Suprapubic skin (tissue), 4 donors: Measurements from ENCODE around the gene NEU4. TPM values are rescaled to one million over a fixed set of nuclear protein-coding genes. Genes with fewer than 3 reads are reported as not detected.

ENCODE experiments used
- DNase-seq, 2 donors: peaks; one replicate each; pipeline ENCODE4 v3.0.0-alpha.2; 2019; ENCODE audit warnings: low spot score in 2 of 2
- H3K27ac ChIP-seq: fragments of 200-600 bp; sonication (generic); one replicate; pipeline ENCODE4 v1.5.1; 2019
- H3K27me3 ChIP-seq: fragments of 200-600 bp; sonication (generic); one replicate; pipeline ENCODE4 v1.5.1; 2019
- H3K36me3 ChIP-seq: fragments of 200-600 bp; sonication (generic); one replicate; pipeline ENCODE4 v1.5.1; 2019
- H3K4me1 ChIP-seq: fragments of 200-600 bp; sonication (generic); one replicate; pipeline ENCODE4 v1.5.1; 2019
- H3K4me3 ChIP-seq: fragments of 200-600 bp; sonication (generic); one replicate; pipeline ENCODE4 v1.5.1; 2019; ENCODE audit warnings: mild to moderate bottlenecking
- H3K9me3 ChIP-seq: fragments of 200-600 bp; sonication (generic); one replicate; pipeline ENCODE4 v1.5.1; 2019
- CTCF ChIP-seq, 2 donors: fragments of 200-600 bp in 1 of 2; fragments of 450-650 bp in 1 of 2; sonication (generic) in 1 of 2; IDR thresholded peaks; one replicate each; pipeline ENCODE4 v1.5.1; 2016 to 2019; ENCODE audit warnings: antibody characterized with exemption in 2 of 2, mild to moderate bottlenecking in 1 of 2, moderate library complexity in 1 of 2
- EP300 ChIP-seq: sonication (generic); formaldehyde crosslinking; IDR thresholded peaks from one replicate; pipeline ENCODE4 v1.6.1; 2017; ENCODE audit warnings: antibody characterized with exemption
- POLR2A ChIP-seq, 2 donors: fragments of 450-650 bp; IDR thresholded peaks; one replicate each; pipeline ENCODE4 v1.6.1; 2017; ENCODE audit warnings: antibody characterized with exemption in 2 of 2, mild to moderate bottlenecking in 2 of 2, moderate library complexity in 2 of 2
- POLR2AphosphoS5 ChIP-seq, 3 donors: sonication (generic); formaldehyde crosslinking; IDR thresholded peaks; one replicate each; pipeline ENCODE4 v1.6.1; 2017; ENCODE audit warnings: antibody characterized with exemption in 3 of 3
- whole genome bisulfite sequencing: methylation state at CpG from one replicate; pipeline ENCODE4 v1.1.5; 2018; 5-methylcytosine and 5-hydroxymethylcytosine counted together
- total RNA-seq, 4 donors: library from RNA; depleted of rRNA; stranded (reverse); fragments of >200 nt; gene quantifications; one replicate each; pipeline ENCODE4 v1.1.0, GENCODE V29; 2016

Gene NEU4
- total RNA-seq, 4 donors from 2014 or later = 0.21 to 0.70 TPM; not detected in 2

GRCh38 chr2:241855888-241856422 is 47.0 kb downstream of the NEU4 start:
- no peaks in the 10 kb centered on the region for H3K27me3 ChIP-seq
- no peak overlapping the region for H3K27ac ChIP-seq
- no peak overlapping the region for H3K4me3 ChIP-seq
- WGBS = 80% methylated on average over 10 of the region's 20 CpGs
- no peaks in the 10 kb centered on the region for H3K9me3 ChIP-seq
- TF ChIP-seq CTCF (IDR thresholded peaks at IDR 0.05) (no peak), POLR2AphosphoS5 (IDR thresholded peaks at IDR 0.05) (no peak), POLR2A (IDR thresholded peaks at IDR 0.05) (no peak), EP300 (no peak)
- no peaks in the 10 kb centered on the region for H3K36me3 ChIP-seq
- DNase-seq = peak in 1 of 2 donors; percentile 61
- peaks cover 20% of the 10 kb centered on the region for H3K4me1 ChIP-seq

GRCh38 chr2:241857041-241857541 is 48.1 kb downstream of the NEU4 start:
- no peak overlapping the region for H3K27ac ChIP-seq
- H3K9me3 ChIP-seq = no peaks in the 10 kb centered on the region
- peaks cover 20% of the 10 kb centered on the region for H3K4me1 ChIP-seq
- DNase-seq = peak; percentile 62 to 75
- no peaks in the 10 kb centered on the region for H3K36me3 ChIP-seq
- H3K27me3 ChIP-seq = no peaks in the 10 kb centered on the region
- WGBS = 92% methylated on average over 15 of the region's 28 CpGs
- no peak overlapping the region for H3K4me3 ChIP-seq
- TF ChIP-seq POLR2A (IDR thresholded peaks at IDR 0.05) (no peak), EP300 (no peak), CTCF (IDR thresholded peaks at IDR 0.05) (no peak), POLR2AphosphoS5 (IDR thresholded peaks at IDR 0.05) (no peak)

GRCh38 chr2:241857572-241858121 is 48.7 kb downstream of the NEU4 start:
- Histone ChIP-seq H3K27ac (no peak overlapping the region), H3K4me3 (no peak overlapping the region), H3K36me3 (no peaks in the 10 kb centered on the region), H3K9me3 (no peaks in the 10 kb centered on the region), H3K27me3 (peaks cover 5% of the 10 kb centered on the region), H3K4me1 (peaks cover 20% of the 10 kb centered on the region)
- peak in 1 of 2 donors; percentile 60 for DNase-seq
- WGBS = 60% methylated on average over 10 of the region's 18 CpGs
- TF ChIP-seq CTCF (IDR thresholded peaks at IDR 0.05) (no peak), POLR2AphosphoS5 (IDR thresholded peaks at IDR 0.05) (no peak), POLR2A (IDR thresholded peaks at IDR 0.05) (no peak), EP300 (no peak)

- Histone ChIP-seq H3K27me3 (peaks cover 13% of the 10 kb centered on the region), H3K4me3 (peak within 1 kb of the TSS; percentile 22), H3K27ac (peak within 1 kb of the TSS; percentile 79), H3K9me3 (no peaks in the 10 kb centered on the region), H3K4me1 (peaks cover 25% of the 10 kb centered on the region), H3K36me3 (no peaks in the 10 kb centered on the region)
- TF ChIP-seq EP300 = no peak
- no peak for TF ChIP-seq CTCF (IDR thresholded peaks at IDR 0.05)
- no peak for TF ChIP-seq POLR2AphosphoS5 (IDR thresholded peaks at IDR 0.05)
- no peak for TF ChIP-seq POLR2A (IDR thresholded peaks at IDR 0.05)
- WGBS = 68% methylated on average over 26 of the region's 28 CpGs
- peak; percentile 68 to 78 for DNase-seq
Measured at GRCh38 chr2:241858206-241859016, 49.4 kb downstream of the NEU4 start, which contains the start of gene PDCD1. Gene PDCD1, minus strand, starts transcription at chr2:241858894. Its CDS starts 56 bp downstream, at chr2:241858838.

GRCh38 chr2:241859017-241859435 is 50.0 kb downstream of the NEU4 start:
- peaks cover 19% of the 10 kb centered on the region for H3K27me3 ChIP-seq
- peak overlapping the region; percentile 22 for H3K4me3 ChIP-seq

More at GRCh38 chr2:241859017-241859435, 50.0 kb downstream of the NEU4 start:
- peaks cover 31% of the 10 kb centered on the region for H3K4me1 ChIP-seq
- H3K9me3 ChIP-seq = no peaks in the 10 kb centered on the region
- H3K36me3 ChIP-seq = no peaks in the 10 kb centered on the region
- peak in 1 of 2 donors; percentile 61 for DNase-seq
- no peak for TF ChIP-seq POLR2AphosphoS5 (IDR thresholded peaks at IDR 0.05)
- 52% methylated on average over 5 of the region's 9 CpGs for WGBS
- peak overlapping the region; percentile 79 for H3K27ac ChIP-seq
